Activated T-helper 2 cell treated with anti-CD3 and anti-CD28 coated beads, Interferon-gamma antibody, Interleukin-2, Interleukin-4, amounts not matched to agents 10 μg/mL and 5 μg/mL and 100 μg/mL, durations not matched to agents 14 hours and 24 hours and 36 hours (primary cell): ENCODE measurements around the gene PPP2R2B. TPM values are rescaled to one million over a fixed set of nuclear protein-coding genes. Genes with fewer than 3 reads are reported as not detected.
"Not testable (repeated sequence)": the region's sequence is repeated elsewhere in the genome, so short reads cannot be mapped to it uniquely, and the experiment has no call there.

Source experiments
- DNase-seq: peaks from one replicate; pipeline ENCODE4 v3.0.0; 2021; ENCODE audit warnings: low spot score
- H3K27ac Mint-ChIP-seq: one replicate; pipeline ENCODE4 v1.8.0; 2021; ENCODE audit warnings: mixed read lengths
- H3K27me3 Mint-ChIP-seq: one replicate; pipeline ENCODE4 v1.8.0; 2021; ENCODE audit warnings: low read depth, mixed read lengths
- H3K36me3 Mint-ChIP-seq: one replicate; pipeline ENCODE4 v1.8.0; 2021; ENCODE audit warnings: low read depth, mixed read lengths
- H3K4me1 Mint-ChIP-seq: one replicate; pipeline ENCODE4 v1.8.0; 2021; ENCODE audit warnings: low read depth, mixed read lengths
- H3K4me3 Mint-ChIP-seq: one replicate; pipeline ENCODE4 v1.8.0; 2021; ENCODE audit warnings: low read depth, mild to moderate bottlenecking, moderate library complexity, mixed read lengths
- H3K9me3 Mint-ChIP-seq: one replicate; pipeline ENCODE4 v1.8.0; 2021; ENCODE audit warnings: mixed read lengths
- intact Hi-C: fragments of 100-400 bp; cut with micrococcal nuclease; formaldehyde crosslinking; loops from one replicate; pipeline ENCODE4 v1.15.1; 2023
- total RNA-seq: library from RNA; stranded (reverse); gene quantifications from 2 replicates; pipeline ENCODE4 v1.2.3, GENCODE V29; 2022

PPP2R2B gene
- total RNA-seq, 1 donor from 2014 or later = 0.34 TPM

DNA sequence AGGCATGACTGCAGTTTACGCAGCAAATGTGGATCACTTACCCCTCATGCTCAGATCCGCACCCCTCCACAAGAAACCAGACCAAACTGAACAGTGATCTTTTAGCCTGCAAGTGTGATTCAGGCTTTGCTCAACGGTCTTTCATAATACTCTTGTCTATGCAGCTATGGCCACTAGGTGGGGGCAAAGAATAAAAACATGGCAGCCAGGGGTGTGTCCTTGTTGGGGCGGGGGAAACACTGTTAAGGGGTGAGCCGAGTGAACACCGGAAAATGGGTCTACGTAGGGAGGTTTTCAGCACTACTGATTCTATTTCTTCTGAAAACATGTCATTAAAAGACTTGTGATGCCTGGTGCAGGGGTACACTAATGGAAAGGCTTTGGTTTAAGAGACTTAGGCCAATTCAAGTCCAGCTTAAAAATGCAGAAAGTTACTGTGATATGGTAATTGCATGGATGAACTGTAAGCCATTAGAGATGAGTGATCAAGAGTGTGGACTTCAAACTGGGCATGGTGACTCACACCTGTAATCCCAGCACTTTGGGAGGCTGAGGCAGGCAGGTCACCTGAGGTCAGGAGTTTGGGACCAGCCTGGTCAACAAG is 312.7 kb downstream of the PPP2R2B start:
- intact Hi-C loops = loop anchor here (1.0 kb wide), 1 partner anchor 400 kb away; no protein-coding TSS in a partner anchor
- Mint-ChIP-seq H3K27me3 (peaks cover 9% of the 10 kb centered on the region), H3K27ac (no peak overlapping the region), H3K4me3 (no peak overlapping the region), H3K4me1 (peaks cover 5% of the 10 kb centered on the region), H3K36me3 (no peaks in the 10 kb centered on the region), H3K9me3 (no peaks in the 10 kb centered on the region)
- DNase-seq = peak; percentile 35

DNA sequence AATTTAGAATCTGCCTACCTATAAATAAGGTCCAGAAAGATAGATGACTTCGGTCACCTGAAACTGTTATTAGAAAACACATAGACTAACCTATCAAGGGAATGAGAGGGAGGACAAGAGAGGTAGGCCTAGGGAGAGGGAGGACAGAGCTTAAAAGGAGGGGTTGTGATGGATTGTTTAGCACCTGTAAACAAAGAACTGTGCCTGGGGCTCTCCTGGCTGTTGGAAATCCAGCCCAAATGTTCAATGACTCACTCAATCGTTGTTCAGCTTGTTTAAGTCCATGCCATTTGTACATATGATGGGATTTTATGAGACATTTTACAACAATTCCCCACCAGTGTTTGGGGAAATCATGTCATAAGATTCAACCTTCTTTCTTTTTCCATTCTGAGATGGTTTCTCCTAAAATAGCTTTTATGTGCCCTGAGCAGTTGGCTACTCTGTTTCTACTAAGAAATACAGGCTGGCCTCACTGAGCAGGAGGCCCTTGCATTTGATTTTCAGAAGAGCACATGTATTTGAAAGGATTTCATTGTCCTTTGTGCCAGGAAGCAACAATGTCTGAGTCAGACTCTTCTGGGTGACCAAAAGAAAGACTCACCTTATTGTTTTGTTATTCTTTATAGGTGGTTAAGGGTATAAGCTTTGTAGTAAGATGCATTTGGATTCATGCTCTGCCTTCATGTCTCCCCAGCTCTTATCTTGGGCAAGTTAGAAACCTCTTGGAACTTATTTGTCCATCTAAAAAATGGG is 314.4 kb downstream of the PPP2R2B start:
- intact Hi-C loops = no loop called here
- H3K27ac Mint-ChIP-seq = no peak overlapping the region
- H3K36me3 Mint-ChIP-seq = no peaks in the 10 kb centered on the region
- H3K4me1 Mint-ChIP-seq = peaks cover 5% of the 10 kb centered on the region
- no peak for DNase-seq
- peaks cover 4% of the 10 kb centered on the region for H3K27me3 Mint-ChIP-seq
- no peak overlapping the region for H3K4me3 Mint-ChIP-seq
- H3K9me3 Mint-ChIP-seq = no peaks in the 10 kb centered on the region

DNA sequence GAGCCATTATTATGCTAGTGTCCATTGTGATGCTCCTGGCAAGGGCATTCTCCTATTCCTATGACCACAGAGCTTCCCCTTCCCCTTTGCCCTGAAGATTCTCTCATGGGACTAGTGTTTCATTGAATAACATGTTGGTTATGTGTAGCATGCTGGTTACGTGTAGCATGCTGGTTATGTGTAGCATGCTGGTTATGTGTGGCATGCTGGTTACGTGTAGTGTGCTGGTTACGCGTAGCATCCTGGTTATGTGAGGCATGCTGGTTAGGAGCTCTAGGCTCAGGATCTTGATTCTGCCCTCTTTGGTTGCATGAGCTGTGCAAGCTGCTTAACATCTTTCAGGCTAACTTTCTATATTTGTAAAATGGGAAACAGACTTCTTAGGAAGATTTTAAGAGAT is 316.1 kb downstream of the PPP2R2B start:
- no peaks in the 10 kb centered on the region for H3K9me3 Mint-ChIP-seq
- no peak overlapping the region for H3K27ac Mint-ChIP-seq
- H3K4me1 Mint-ChIP-seq = peaks cover 5% of the 10 kb centered on the region
- intact Hi-C loops = no loop called here
- peaks cover 7% of the 10 kb centered on the region for H3K27me3 Mint-ChIP-seq
- no peak overlapping the region for H3K4me3 Mint-ChIP-seq
- no peak for DNase-seq
- H3K36me3 Mint-ChIP-seq = no peaks in the 10 kb centered on the region

DNA sequence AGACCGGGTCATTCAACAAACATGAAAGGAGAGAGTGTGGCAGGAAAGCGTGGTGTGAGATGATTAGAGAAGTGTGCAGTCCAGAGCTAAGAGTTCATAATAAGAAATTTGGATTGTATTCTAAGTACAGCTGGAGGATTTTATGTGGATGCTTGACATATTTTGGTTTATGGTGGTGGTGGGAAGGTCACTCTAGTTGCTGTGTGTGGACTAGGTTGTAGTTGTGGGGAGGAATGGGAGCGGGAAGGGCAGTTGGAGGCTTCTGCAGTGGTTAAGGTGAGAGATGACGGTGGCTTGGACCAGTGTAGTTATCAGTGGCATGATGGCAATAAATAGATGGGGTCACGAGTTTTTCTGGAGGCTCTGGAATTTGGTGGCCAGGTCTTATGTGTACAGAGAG is 316.8 kb downstream of the PPP2R2B start:
- DNase-seq = no peak
- Mint-ChIP-seq H3K4me1 (peaks cover 5% of the 10 kb centered on the region), H3K27ac (no peak overlapping the region), H3K36me3 (no peaks in the 10 kb centered on the region), H3K4me3 (no peak overlapping the region), H3K9me3 (no peaks in the 10 kb centered on the region), H3K27me3 (peaks cover 7% of the 10 kb centered on the region)
- intact Hi-C loops = no loop called here

DNA sequence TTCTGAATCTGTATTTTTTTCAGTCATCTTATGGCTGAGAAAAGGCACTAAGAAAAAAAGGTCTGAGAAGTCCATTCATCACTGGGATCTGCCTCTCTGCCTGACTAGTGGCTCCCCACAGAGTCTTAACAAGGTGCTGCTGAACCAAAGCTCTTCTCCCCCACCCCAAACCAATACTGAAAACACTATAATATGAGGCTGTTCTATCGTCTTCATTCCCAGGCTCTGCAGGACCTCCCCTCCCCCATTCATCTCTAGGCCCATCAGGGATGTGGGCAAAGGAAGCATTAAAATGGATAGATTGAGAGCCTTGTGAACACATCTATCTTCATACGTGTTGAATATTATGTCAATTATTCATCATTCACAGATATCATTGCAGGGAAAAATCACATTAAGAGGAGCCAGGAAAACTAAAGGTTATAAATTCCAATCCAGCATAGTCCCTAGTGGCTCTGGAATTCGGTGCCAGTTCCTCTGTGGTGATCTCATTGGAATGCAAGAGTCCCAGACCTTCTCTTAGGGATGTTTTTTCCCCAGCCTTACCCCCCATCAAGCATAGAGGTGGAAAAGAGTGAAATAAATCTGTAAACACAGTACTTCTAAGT is 318.2 kb downstream of the PPP2R2B start:
- no peak for DNase-seq
- Mint-ChIP-seq H3K4me1 (no peaks in the 10 kb centered on the region), H3K36me3 (no peaks in the 10 kb centered on the region), H3K4me3 (no peak overlapping the region), H3K9me3 (no peaks in the 10 kb centered on the region), H3K27me3 (peaks cover 9% of the 10 kb centered on the region), H3K27ac (no peak overlapping the region)
- intact Hi-C loops = no loop called here

DNA sequence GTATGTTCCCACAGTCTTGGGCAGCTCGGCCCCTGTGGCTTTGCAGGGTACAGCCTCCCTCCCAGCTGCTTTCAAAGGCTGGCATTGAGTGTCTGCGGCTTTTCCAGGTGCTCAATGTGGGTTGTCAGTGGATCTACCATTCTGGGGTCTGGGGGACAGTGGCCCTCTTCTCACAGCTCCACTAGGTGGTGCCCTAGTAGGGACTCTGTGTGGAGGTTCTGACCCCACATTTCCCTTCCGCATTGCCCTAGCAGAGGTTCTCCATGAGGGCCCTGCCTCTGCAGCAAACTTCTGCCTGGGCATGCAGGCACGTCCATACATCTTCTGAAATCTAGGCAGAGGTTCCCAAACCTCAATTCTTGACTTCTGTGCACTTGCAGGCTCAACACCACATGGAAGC is 321.7 kb downstream of the PPP2R2B start:
- H3K4me3 Mint-ChIP-seq, H3K4me1 Mint-ChIP-seq, H3K27ac Mint-ChIP-seq, H3K9me3 Mint-ChIP-seq, H3K36me3 Mint-ChIP-seq, intact Hi-C loops, DNase-seq: not testable (repeated sequence)
- H3K27me3 Mint-ChIP-seq = peaks cover 13% of the 10 kb centered on the region

DNA sequence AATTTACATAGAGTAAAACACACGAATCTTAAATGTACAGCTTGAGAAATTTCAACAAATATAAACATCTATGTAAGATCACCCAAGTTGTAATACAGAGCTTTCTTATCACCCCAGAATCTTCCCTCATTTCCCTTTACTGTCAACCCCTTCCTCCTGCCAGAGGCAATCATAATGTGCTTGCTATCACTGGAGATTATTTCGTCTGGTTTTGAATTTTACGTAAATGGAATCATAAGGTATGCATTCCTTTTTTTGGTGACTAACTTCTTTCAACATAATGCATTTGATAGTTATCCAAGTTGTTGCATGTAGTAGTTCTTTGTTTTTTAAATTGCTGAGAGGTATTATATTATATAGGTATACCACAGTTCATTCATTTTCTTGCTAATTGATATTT is 325.1 kb downstream of the PPP2R2B start:
- H3K36me3 Mint-ChIP-seq = no peaks in the 10 kb centered on the region
- peaks cover 11% of the 10 kb centered on the region for H3K27me3 Mint-ChIP-seq
- DNase-seq = no peak
- H3K27ac Mint-ChIP-seq = no peak overlapping the region
- H3K9me3 Mint-ChIP-seq = no peaks in the 10 kb centered on the region
- no peaks in the 10 kb centered on the region for H3K4me1 Mint-ChIP-seq
- intact Hi-C loops = no loop called here
- H3K4me3 Mint-ChIP-seq = no peak overlapping the region

DNA sequence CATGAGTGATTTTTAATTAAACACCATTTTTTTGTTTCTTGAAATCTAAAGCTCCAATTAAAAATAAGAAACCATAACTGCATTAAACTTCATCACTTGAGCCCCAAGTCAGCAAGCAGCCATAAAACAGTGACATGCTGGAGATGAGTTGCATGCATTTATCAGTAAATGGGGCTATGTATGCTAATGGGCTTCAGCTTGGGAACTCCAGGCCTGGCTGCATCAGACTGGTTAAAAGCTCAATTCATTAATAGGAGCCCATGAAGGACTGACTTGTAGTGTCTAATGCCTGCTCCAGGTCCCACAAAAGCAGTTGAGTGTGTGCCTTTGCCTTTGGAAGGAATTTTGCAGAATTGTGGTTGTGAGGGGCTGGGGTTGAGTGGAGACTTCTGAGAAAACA is 328.9 kb downstream of the PPP2R2B start:
- peaks cover 8% of the 10 kb centered on the region for H3K27me3 Mint-ChIP-seq
- intact Hi-C loops = no loop called here

DNA sequence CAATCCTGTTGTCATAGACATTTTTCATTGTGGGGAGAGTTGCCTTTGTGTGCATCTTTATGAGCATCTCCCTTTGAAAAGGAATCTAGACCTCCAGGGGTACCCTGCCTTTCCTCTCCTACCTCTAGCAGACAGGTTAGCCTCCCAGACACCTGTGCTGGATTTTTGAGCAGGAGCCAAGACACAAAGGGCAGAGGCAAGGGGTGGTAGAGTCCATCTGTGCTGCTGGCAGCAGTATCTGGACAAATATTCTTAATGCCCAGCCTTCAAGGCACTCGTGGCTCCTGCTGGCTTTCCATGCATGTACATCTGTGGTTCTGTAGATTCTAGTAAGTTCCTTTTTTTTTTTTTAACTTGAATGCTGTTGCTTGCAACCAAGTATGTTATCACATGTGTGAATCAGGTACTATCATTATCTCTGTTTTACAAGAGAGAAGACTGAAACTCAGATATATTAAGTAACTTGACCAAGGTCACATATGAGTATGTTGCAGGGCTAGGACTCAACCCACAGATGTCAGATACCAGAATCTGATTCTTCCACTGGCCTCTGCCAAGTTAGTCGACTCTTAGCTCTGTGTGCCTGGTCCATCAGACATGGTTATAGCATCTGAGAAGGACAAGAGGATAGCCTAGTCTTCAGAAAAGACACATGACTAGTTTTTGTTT is 329.6 kb downstream of the PPP2R2B start:
- H3K9me3 Mint-ChIP-seq = no peaks in the 10 kb centered on the region
- peaks cover 7% of the 10 kb centered on the region for H3K27me3 Mint-ChIP-seq
- H3K4me3 Mint-ChIP-seq = no peak overlapping the region
- no peaks in the 10 kb centered on the region for H3K36me3 Mint-ChIP-seq
- no peak overlapping the region for H3K27ac Mint-ChIP-seq
- DNase-seq = no peak
- no peaks in the 10 kb centered on the region for H3K4me1 Mint-ChIP-seq
- intact Hi-C loops = no loop called here

More for the DNA sequence above, 328.9 kb downstream of the PPP2R2B start:
- H3K9me3 Mint-ChIP-seq = no peaks in the 10 kb centered on the region
- DNase-seq = no peak
- H3K4me3 Mint-ChIP-seq = no peak overlapping the region
- H3K27ac Mint-ChIP-seq = no peak overlapping the region
- H3K4me1 Mint-ChIP-seq = no peaks in the 10 kb centered on the region
- H3K36me3 Mint-ChIP-seq = no peaks in the 10 kb centered on the region

DNA sequence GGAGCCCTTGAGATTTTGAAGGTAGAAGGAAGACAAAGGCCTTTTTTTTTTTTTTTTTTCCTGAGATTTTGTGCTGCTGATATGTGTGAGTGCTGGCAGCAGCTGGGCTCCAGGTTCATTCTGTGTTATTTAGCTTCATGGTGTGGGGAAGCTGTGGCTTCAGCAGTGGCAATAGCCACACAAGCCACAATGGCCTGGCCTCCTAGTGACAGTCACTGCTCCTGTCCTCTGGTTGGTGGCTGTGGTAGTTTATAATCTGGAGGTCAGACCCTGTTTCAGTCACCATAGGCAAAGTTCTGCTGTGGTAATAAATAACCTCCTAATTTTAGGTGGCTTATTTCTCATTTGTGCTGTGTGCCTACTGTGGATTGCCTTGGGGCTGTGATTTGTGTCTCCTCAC is 334.3 kb downstream of the PPP2R2B start:
- intact Hi-C loops = no loop called here
- peaks cover 12% of the 10 kb centered on the region for H3K27me3 Mint-ChIP-seq
- no peaks in the 10 kb centered on the region for H3K4me1 Mint-ChIP-seq
- H3K9me3 Mint-ChIP-seq = no peaks in the 10 kb centered on the region
- DNase-seq = no peak
- no peaks in the 10 kb centered on the region for H3K36me3 Mint-ChIP-seq
- no peak overlapping the region for H3K27ac Mint-ChIP-seq
- H3K4me3 Mint-ChIP-seq = no peak overlapping the region

DNA sequence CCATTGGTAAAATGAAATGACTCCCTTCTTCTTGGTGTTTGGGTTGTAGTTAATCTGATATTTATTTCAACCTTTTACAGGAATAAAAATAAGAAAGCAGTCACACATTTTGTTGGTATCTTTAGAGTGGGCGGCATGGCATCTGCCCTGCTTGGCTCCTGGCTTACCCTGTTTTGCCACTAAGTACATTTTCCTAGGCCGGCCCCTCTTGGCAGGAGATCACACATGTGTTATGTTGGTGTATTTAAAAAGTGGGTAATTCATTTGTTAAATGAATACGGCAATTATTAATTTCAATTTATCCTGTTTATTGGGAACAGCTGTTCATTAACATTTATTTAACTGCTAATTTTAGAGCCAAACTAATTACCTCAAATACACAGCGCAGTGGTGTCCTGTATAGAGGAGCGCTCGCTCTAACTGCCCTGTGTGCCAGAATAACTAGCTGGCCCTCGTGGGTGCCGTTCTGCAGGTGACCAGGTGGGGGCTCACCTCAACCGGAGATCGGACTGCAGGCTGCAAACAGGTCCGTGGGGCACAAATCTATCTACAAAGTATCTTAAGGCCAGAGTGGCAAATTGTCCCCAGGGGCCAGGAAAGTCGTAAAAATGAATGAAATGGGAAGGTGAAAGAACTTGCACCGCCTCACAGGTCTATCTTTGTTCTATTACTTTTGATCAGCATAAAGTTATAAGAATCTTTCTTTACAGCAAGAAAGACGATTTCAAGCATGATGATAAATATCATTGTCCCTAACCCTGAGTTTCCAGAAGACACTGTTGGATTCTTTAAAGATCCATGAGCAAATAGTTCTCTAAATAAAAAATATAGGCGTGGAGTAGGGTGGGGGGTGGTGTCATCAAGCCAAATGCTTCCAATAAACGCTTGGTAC is 336.4 kb downstream of the PPP2R2B start:
- no peak overlapping the region for H3K4me3 Mint-ChIP-seq
- intact Hi-C loops = no loop called here
- no peak overlapping the region for H3K27ac Mint-ChIP-seq
- no peaks in the 10 kb centered on the region for H3K36me3 Mint-ChIP-seq
- H3K4me1 Mint-ChIP-seq = no peaks in the 10 kb centered on the region
- peak; percentile 45 for DNase-seq
- peaks cover 12% of the 10 kb centered on the region for H3K27me3 Mint-ChIP-seq
- no peaks in the 10 kb centered on the region for H3K9me3 Mint-ChIP-seq

DNA sequence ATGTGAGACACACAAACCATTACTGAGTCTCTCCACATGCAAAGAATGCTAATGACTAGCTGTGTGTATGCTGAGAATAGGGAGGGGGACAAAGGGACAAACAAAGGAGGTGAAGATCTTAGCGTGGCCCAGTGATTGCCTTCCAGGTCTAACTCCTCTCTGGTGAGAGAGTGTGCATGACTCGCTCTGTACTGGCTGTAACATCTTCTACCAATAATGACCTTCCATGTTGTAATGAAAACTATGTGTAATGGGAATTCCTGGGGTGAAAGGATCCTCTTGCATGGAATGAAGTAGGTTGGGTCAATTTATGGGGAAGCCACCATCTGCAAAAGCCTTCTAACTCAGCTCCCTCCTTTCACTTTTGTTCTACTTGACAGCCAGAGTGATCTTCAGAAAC is 338.1 kb downstream of the PPP2R2B start:
- Mint-ChIP-seq H3K27me3 (peaks cover 8% of the 10 kb centered on the region), H3K4me3 (no peak overlapping the region), H3K4me1 (no peaks in the 10 kb centered on the region), H3K27ac (no peak overlapping the region), H3K9me3 (no peaks in the 10 kb centered on the region), H3K36me3 (no peaks in the 10 kb centered on the region)
- DNase-seq = no peak
- intact Hi-C loops = no loop called here
